HG02973 (cell line): ENCODE data around the gene GULP1.
"Not testable (repeated sequence)": the region's sequence is repeated elsewhere in the genome, so short reads cannot be mapped to it uniquely, and the experiment has no call there.

Experiments used
- ATAC-seq: cut with Tn5 transposase; IDR thresholded peaks from one replicate; pipeline ENCODE4 v1.9.1; 2021; ENCODE audit warnings: moderate library complexity; ENCODE audit not compliant: unreplicated experiment

GULP1 gene

GRCh38 chr2:188292348-188293239 lies 920 bp downstream of the GULP1 start:
- ATAC-seq: no peak

DNA sequence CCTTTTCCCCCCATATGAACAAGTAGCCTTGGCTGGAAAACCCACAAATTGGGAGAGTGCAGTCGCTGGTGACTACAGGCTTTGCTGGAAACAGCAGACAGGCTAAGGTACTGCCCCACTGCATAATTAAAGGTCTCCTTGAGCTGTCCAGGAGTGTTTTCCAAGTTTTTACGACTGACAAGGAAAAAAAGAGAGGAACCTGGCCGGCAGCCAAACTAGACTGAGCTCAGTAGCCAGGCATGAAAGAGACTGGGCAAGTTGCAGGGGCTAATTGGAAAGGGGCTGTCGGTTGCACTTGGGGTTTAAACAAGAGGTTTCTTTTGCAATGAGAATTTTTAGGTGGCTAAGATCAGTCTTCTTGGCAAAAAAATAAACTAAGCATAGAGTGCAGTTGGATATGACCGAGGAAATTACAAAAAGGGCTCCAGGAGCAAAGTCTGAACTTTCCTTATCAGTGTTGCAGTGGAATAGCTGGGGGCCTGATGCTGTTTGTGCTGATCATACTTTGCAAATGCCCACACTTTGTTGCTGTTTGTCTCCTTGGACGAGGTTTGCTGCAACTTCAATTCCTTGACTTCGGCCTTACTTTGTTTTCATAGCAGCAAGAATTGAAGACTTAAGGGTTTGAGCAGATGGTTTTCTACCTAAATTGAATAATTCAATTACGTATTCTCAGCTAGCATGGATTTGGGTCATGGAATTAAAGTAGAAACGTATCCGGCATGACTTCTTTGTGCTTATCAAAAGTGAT lies 2.1 kb downstream of the GULP1 start:
- ATAC-seq: no peak

DNA sequence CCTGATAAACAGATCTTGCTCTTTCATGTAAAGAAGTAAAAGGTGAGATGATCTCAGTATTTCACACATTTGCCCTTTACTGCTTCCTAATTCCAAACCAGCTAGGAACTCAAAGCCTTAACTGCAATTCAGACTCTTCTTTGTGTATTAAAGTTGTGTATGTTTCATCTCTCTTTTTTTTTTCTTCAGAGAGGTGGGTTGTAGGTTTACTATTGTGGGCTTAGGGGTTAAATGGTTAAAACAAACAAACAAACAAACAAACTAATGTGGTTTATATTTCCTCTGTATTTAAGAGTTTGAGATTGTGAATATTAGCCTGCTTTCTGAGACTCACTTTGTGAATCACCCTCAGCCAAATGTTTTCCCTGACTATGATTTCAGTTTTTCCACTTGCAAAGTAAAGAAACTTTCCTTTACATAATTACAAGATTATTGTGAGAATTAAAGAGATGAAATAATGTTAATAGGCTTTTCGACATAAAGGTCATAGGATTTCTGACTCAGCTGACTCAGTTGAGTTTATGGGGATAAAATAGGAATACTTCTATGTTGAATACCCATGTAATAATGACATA lies 2.8 kb downstream of the GULP1 start:
- ATAC-seq: no peak

- no peak for ATAC-seq
These were observed 3.5 kb downstream of the GULP1 start for GRCh38 chr2:188295067-188295685.

GRCh38 chr2:188297978-188298377 lies 6.3 kb downstream of the GULP1 start:
- no peak for ATAC-seq

DNA sequence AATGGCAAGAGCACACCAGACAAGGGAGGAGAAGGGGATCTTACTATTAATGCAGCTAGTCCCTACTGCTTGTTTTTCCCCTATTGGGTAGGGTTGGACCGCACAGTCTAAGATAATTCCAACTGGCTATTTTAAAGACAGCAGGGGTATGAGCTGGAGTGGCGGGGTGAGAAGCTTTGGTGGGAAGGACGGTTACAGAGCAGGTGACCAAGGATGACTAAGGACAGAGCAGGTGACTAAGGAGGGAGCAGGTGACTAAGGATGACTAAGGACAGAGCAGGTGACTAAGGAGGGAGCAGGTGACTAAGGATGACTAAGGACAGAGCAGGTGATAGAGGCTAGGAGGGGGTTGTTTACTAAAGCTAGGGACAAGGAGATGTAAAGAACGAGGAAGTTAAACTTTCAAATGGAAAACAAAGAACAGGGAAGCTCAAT lies 7.3 kb downstream of the GULP1 start:
- not testable (repeated sequence) for ATAC-seq

GRCh38 chr2:188303363-188304031 lies 11.8 kb downstream of the GULP1 start:
- no peak for ATAC-seq

DNA sequence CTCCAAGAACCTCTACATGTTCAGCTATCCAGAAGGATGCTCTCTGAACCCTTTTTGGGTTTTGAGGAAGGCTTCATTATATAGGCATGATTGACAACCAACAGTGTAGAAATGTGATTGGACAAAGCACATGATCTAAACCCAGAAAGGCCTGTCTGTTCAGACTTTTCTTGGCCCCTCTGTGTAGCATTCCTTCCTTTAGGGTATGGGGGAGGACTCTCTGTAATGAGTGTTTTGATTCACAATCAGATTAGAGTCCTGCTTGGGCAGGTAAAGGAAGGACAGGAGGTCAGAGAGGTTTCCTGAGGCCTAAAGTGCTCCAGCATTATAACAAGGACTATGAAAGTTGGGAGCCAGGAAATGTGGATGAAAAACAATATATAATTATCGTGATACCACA lies 13.6 kb downstream of the GULP1 start:
- ATAC-seq: no peak

- ATAC-seq: no peak
These were observed 14.6 kb downstream of the GULP1 start for GRCh38 chr2:188306271-188306670.

DNA sequence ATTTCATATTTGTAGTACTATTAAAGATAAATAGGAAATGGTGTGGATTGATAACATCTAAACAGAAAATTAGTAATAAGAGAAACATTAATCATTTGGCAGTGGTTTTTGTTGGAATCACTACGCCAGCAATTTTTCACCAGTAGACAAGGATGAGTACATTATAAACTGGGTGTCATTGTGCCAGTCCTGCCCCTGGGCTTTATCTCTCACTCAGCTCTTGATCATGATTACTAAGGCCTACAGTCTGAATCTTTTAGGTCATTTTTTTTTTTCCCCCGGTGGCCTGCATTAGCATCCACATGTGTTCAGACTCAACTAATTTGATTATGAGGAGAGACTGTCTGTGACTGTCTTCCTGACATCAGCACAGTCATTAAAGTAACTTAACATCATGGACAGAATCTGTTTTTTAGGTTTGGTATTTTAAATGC lies 16.2 kb downstream of the GULP1 start:
- no peak for ATAC-seq

- ATAC-seq: no peak
These were observed 16.8 kb downstream of the GULP1 start for GRCh38 chr2:188308483-188308882.

DNA sequence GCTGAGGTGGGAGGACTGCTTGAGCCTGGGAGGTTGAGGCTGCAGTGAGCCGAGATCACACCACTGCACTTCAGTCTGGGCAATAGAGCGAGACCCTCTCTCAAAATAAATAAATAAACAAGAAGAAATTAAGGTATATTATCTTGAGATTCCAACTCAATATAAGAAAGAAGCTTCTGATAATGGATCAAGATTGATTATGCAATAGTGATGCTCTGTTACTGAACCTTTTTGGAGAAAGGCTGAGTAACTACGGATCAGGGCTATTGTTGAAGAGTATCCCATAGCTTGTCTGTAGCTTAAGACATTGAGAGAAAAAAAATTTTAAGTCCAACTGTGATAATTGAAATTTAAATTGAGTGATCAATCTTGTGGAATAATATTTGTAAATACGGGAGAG lies 17.7 kb downstream of the GULP1 start:
- no peak for ATAC-seq

DNA sequence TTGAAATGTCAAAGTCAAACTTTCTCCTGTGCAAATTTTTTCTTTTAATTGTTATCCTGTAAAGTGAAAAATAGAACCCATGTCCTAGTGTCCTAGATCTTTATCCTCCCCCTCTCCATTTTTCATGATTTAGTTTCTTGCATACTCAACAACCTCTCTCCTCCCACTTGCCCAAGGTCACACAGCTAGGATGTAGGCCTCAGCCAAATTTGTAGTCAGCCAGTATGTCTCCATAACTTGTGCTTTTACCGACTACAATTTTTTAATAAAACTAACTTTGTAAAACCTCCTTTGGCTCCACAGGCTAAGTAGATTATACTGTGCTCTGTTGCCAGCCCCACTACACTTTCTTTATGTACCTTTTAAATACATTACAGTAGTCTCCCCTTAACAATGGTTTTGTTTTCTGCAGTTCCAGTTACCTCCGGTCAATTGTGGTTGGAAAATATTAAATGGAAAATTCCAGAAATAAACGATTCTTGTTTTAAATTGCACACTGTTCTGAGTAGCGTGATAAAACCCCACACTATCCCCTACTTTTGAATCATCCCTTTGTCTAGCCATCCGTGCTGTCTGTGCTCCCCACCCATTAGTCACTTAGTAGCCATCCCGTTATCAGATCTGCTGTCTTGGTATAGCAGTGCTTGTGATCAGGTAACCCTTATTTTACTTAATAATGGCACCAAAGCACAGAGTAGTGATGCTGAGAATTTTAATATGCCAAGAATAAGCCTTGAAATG lies 22.8 kb downstream of the GULP1 start:
- no peak for ATAC-seq

GRCh38 chr2:188315750-188316149 lies 24.1 kb downstream of the GULP1 start:
- ATAC-seq: no peak

- no peak for ATAC-seq
These were observed 24.7 kb downstream of the GULP1 start for GRCh38 chr2:188316342-188316741.

DNA sequence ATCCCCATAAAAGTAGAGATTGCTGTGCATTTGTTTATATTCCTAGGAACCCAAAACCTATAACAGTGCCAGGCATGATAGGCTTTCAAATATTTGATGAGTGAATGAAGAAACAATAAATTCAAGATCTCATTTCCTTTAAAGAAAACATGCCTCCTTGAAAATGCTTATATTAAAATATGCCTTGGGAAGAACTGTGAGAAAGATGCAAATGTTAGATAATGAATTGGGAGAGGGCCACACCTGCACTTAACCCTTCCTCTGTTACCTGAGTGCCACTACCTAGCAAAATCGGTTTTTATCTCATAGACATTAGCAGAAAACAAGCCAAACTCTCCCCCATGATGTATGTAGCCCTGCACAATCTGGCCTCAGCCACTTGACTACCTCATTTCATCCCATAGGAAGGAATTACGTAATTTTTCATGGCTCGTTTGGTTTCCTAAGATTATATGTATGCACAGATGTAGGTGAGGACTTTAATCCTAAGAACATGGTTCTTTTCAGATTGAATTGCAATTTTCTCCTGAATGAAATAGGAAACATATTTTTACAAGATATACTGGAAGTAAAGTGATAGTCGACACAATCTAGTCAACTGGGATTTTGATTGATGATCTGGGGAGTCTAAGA lies 25.2 kb downstream of the GULP1 start:
- ATAC-seq: no peak

DNA sequence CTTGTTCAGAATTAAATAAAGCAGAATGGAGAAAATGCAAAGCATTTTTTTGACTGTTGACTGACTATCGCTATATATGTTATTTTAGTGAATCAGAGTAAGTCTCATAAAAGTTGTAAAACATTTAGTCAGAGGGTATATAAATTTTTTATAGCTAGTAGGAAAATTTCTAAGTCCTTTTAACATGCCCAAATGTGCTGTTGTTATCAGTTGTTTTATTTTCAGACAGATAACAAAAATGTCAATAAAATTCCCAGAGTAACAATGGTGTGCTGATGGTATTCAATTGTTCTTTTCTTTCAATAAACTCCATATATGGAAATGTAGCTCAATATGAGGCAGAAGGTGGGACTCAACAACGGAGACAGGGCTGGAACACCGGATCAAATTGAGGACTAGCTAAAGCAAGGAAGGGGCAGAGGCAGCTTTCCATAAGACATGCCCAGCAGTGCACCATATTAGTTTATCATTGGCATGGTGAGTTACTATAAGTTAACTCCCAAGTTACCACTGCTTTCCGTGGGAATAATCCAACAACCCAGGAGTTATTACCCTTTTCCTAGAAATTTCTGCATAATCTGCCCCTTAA lies 26.6 kb downstream of the GULP1 start:
- no peak for ATAC-seq

DNA sequence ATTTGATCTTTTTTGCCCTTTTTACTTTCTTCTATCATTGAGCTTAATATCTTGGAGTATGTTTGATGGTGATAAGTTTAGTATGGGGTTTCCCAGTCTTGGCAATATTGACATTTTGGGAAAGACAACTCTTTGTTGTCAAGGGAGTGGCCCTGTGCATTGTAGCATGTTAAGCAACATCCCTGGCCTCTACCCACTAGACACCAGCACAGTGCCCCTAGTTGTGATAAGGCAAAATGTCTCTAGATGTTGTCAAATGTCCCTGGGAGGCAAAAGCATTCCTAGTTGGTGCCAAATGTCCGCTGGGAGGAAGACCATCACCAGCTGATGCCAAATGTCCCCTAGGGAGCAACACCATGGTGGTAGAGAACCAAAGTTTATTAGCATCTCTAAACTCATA lies 28.2 kb downstream of the GULP1 start:
- ATAC-seq: no peak

DNA sequence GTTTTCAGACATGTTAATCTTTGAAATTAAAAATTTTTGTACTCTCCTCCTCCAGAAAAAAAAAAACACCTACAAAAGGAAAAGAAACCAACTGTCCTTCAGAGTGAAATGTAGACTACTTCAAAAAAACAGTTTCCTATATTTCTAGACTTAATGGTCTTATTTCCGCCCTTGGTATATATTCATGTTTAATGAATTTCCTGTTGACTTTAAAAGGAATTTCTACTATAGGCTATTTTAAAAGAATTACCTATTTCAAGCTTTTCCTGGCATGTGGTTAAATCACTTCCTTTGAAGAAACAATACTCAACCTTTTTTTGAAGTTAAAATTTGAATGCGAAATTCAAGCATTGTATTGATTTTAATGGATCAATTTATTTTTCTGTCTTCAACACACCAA lies 29.2 kb downstream of the GULP1 start:
- ATAC-seq: no peak
